ENCODE results near the gene TIPRL. TPM values are rescaled to one million over a fixed set of nuclear protein-coding genes. Genes with fewer than 3 reads are reported as not detected.

TIPRL gene
- total and polyA plus RNA-seq, 2 experiments from 2014 or later = 26.7 to 44.0 TPM

DNA sequence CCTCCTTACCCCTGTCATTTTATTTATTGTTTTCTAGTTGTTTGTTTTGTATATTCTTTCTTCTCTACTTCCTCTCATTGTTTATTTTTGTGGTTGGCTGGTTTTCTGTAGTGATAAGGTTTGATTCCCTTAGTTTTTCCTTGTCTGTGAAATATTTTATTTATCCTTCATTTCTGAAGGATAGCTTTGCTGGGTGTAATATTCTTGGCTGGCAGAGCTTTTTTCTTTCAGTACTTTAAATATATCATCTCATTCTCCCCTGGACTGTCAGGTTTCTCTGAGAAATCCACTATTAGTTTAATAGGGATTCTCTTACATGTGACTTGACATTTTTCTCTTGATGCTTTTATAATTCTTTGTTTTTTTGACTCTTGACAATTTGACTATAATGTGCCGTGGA, 18.8 kb upstream of the TIPRL start:
- Histone ChIP-seq H3K4me3 (no peak overlapping the region), H3K9me3 (ENCODE audit: low read depth) (no peaks in the 10 kb centered on the region), H3K27me3 (no peaks in the 10 kb centered on the region), H3K36me3 (no peaks in the 10 kb centered on the region), H3K4me1 (ENCODE audit: low read depth) (no peaks in the 10 kb centered on the region), H3K27ac (no peak overlapping the region)
- TF ChIP-seq, protein P1, sequence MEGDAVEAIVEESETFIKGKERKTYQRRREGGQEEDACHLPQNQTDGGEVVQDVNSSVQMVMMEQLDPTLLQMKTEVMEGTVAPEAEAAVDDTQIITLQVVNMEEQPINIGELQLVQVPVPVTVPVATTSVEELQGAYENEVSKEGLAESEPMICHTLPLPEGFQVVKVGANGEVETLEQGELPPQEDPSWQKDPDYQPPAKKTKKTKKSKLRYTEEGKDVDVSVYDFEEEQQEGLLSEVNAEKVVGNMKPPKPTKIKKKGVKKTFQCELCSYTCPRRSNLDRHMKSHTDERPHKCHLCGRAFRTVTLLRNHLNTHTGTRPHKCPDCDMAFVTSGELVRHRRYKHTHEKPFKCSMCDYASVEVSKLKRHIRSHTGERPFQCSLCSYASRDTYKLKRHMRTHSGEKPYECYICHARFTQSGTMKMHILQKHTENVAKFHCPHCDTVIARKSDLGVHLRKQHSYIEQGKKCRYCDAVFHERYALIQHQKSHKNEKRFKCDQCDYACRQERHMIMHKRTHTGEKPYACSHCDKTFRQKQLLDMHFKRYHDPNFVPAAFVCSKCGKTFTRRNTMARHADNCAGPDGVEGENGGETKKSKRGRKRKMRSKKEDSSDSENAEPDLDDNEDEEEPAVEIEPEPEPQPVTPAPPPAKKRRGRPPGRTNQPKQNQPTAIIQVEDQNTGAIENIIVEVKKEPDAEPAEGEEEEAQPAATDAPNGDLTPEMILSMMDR (IDR thresholded peaks at IDR 0.05; ENCODE audit: low read depth, low read length) = no peak
- no peak for DNase-seq (ENCODE audit: low read depth in 1 of 2, low spot score in 1 of 2)

DNA sequence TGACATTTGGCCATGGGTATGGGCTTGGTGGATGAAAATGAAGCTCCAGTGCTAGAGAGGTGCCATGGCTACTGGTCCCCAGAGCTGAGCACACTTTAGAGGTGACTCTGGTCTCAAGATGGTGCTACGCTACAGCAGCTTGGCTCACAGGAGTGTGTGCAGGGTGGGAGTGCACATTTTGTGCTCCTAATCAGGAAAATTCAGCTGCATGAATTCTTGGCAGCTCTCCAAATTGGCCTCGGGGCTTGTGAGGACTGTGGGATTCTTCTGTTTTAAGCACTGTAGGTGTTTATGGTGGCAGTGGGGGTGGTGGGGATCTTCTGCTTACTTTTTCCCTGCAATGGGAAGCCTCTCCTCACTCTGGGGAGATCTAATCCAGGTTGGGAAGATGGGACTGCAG, 17.3 kb upstream of the TIPRL start:
- Histone ChIP-seq H3K9me3 (ENCODE audit: low read depth) (no peaks in the 10 kb centered on the region), H3K27me3 (no peaks in the 10 kb centered on the region), H3K27ac (no peak overlapping the region), H3K4me1 (ENCODE audit: low read depth) (no peaks in the 10 kb centered on the region), H3K36me3 (no peaks in the 10 kb centered on the region), H3K4me3 (no peak overlapping the region)
- peak; percentile 43 to 64 for DNase-seq (ENCODE audit: low read depth in 1 of 2, low spot score in 1 of 2)
- TF ChIP-seq, protein P1 (IDR thresholded peaks at IDR 0.05; ENCODE audit: low read depth, low read length) = no peak

DNA sequence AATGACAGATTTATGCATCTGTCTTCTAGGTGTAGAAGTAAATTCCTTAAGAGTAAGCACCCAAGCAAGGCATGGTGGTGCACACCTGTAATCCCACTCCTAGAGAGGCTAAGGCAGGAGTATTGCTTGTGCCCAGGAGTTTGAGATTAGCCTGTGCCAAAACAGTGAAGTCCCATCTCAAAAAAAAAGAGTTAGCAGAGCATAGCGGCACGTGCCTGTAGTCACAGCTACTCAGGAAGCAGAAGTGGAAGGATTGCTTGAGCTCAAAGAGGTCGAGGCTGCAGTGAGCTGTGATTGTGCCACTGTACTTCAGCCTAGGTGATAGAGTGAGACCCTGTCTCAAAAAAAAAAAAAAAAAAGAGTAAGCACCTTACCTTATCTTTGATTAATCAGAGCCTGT, 15.1 kb upstream of the TIPRL start:
- H3K4me1 ChIP-seq (ENCODE audit: low read depth) = peaks cover 9% of the 10 kb centered on the region
- H3K27me3 ChIP-seq = no peaks in the 10 kb centered on the region
- H3K36me3 ChIP-seq = no peaks in the 10 kb centered on the region
- H3K9me3 ChIP-seq (ENCODE audit: low read depth) = no peaks in the 10 kb centered on the region
- no peak overlapping the region for H3K4me3 ChIP-seq
- H3K27ac ChIP-seq = no peak overlapping the region
- DNase-seq (ENCODE audit: low read depth in 1 of 2, low spot score in 1 of 2) = no peak
- TF ChIP-seq, protein P1 (IDR thresholded peaks at IDR 0.05; ENCODE audit: low read depth, low read length) = no peak

DNA sequence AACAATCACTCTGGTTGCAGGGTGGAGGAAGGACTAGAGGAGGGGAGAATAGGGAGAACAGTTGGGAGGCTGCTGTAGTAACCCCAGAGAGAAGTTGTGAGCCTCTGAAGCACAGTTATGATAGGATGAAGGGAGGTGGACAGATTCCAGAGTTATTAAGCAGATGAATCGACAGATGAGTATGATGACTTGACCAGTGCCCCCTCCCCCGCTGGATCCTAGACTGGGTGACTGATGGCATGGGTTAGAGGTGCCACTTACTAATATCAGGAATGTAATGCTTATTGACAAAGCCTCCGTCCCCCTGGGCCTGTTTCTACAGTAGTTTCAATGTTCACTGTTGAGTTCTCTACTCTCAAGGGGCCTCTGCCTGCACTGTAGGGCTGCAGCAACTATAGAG, 14.0 kb upstream of the TIPRL start:
- peaks cover 9% of the 10 kb centered on the region for H3K4me1 ChIP-seq (ENCODE audit: low read depth)
- H3K9me3 ChIP-seq (ENCODE audit: low read depth) = no peaks in the 10 kb centered on the region
- TF ChIP-seq, protein P1 (IDR thresholded peaks at IDR 0.05; ENCODE audit: low read depth, low read length) = no peak
- no peak overlapping the region for H3K27ac ChIP-seq
- no peak for DNase-seq (ENCODE audit: low read depth in 1 of 2, low spot score in 1 of 2)
- no peaks in the 10 kb centered on the region for H3K27me3 ChIP-seq
- H3K36me3 ChIP-seq = no peaks in the 10 kb centered on the region
- H3K4me3 ChIP-seq = no peak overlapping the region

DNA sequence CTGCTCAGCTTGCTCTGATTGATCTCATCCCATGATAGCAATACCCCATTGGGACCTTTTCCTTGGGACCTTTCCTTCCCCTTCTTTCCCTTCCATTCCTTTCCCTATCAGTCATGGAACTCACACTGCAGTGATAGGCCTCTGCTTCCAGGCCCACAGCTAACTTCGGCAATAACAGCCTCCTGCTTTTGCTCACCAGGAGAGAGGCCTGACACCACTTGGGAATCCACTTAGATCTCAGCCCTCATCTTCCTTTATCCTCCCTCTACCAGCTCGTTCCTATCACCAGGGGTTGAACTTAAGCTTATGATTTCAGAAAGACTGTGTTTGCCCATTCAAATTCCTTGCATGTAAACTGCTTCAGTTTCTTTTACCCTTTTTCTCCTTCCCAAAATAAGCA, 11.0 kb upstream of the TIPRL start:
- Histone ChIP-seq H3K27ac (peak overlapping the region; percentile 74), H3K9me3 (ENCODE audit: low read depth) (no peaks in the 10 kb centered on the region), H3K4me3 (no peak overlapping the region), H3K36me3 (no peaks in the 10 kb centered on the region), H3K27me3 (no peaks in the 10 kb centered on the region), H3K4me1 (ENCODE audit: low read depth) (peaks cover 9% of the 10 kb centered on the region)
- TF ChIP-seq, protein P1 (IDR thresholded peaks at IDR 0.05; ENCODE audit: low read depth, low read length) = no peak
- DNase-seq (ENCODE audit: low read depth in 1 of 2, low spot score in 1 of 2) = peak in 1 of 2 donors; percentile 52

All from cardiac muscle cell (in vitro differentiated cells and primary cell).